Muscle layer of duodenum (tissue), 2 donors: ENCODE measurements around the gene NTM.
"Not testable (repeated sequence)": the region's sequence is repeated elsewhere in the genome, so short reads cannot be mapped to it uniquely, and the experiment has no call there.

Source experiments
- H3K27ac ChIP-seq: one replicate; pipeline ENCODE4 v1.7.0; 2013; ENCODE audit warnings: mild to moderate bottlenecking, low read length
- H3K27me3 ChIP-seq: one replicate; pipeline ENCODE4 v1.7.0; 2013; ENCODE audit warnings: low read depth, mild to moderate bottlenecking, control low read depth, low read length
- H3K36me3 ChIP-seq, 2 donors: one replicate each; pipeline ENCODE4 v1.7.0; 2013; ENCODE audit warnings: low read length in 2 of 2, control low read depth in 1 of 2, mild to moderate bottlenecking in 1 of 2; ENCODE audit not compliant: insufficient read depth in 2 of 2, control insufficient read depth in 1 of 2
- H3K4me1 ChIP-seq, 2 donors: one replicate each; pipeline ENCODE4 v1.7.0; 2013; ENCODE audit warnings: low read length in 2 of 2, mild to moderate bottlenecking in 2 of 2, control low read depth in 1 of 2, moderate library complexity in 1 of 2; ENCODE audit not compliant: insufficient read depth in 2 of 2, control insufficient read depth in 1 of 2
- H3K4me3 ChIP-seq, 2 donors: one replicate each; pipeline ENCODE4 v1.7.0; 2013; ENCODE audit warnings: low read length in 2 of 2, low read depth in 1 of 2, mild to moderate bottlenecking in 1 of 2
- H3K9me3 ChIP-seq, 2 donors: one replicate each; pipeline ENCODE4 v1.7.0; 2013; ENCODE audit warnings: low read length in 2 of 2, control low read depth in 1 of 2, mild to moderate bottlenecking in 1 of 2; ENCODE audit not compliant: control insufficient read depth in 1 of 2
- donor health status: healthy.

NTM gene

DNA sequence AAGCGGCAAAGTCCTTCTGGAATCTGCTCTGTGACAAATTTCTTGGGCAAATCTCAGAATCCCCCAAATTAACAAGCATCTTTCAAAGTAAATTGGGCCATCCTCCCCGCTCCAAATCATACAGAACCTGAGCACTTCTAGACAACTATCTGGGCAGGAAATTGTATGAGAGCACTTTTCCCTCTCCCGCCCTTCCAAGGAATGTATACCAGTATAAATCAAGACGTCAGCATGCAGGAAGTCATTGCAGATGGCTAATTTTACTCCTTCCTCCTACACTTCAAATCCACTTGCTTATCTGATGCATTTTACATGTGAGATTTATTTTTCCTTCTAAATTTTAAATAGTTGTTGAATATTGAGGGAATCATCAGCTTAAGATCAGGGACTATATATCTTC lies 52.1 kb downstream of the NTM start:
- Histone ChIP-seq H3K27me3 (no peaks in the 10 kb centered on the region), H3K9me3 (no peaks in the 10 kb centered on the region), H3K27ac (no peak overlapping the region), H3K4me1 (no peaks in the 10 kb centered on the region), H3K36me3 (no peaks in the 10 kb centered on the region), H3K4me3 (no peak overlapping the region)

DNA sequence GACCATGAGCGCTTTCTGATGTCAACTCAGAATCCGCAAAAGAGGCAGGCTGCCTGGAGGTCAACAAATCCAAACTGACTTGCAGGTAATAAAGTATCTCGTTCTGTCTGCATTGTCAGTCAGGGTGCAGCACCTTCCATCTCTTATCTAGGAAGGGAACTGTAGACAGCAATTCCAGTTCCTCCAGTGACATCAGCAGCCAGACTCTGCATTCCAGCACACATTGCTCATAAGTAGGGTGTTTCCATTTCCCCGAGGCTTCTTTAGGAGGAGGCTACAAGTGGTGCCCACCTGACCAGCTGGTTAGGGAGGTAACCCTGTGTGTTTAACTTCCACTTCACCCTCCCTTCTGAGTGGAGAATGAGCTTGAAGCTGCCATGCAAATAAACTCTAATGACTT lies 53.3 kb downstream of the NTM start:
- no peaks in the 10 kb centered on the region for H3K27me3 ChIP-seq
- H3K4me1 ChIP-seq: no peaks in the 10 kb centered on the region
- H3K4me3 ChIP-seq: no peak overlapping the region
- no peak overlapping the region for H3K27ac ChIP-seq
- H3K36me3 ChIP-seq: no peaks in the 10 kb centered on the region
- H3K9me3 ChIP-seq: no peaks in the 10 kb centered on the region

DNA sequence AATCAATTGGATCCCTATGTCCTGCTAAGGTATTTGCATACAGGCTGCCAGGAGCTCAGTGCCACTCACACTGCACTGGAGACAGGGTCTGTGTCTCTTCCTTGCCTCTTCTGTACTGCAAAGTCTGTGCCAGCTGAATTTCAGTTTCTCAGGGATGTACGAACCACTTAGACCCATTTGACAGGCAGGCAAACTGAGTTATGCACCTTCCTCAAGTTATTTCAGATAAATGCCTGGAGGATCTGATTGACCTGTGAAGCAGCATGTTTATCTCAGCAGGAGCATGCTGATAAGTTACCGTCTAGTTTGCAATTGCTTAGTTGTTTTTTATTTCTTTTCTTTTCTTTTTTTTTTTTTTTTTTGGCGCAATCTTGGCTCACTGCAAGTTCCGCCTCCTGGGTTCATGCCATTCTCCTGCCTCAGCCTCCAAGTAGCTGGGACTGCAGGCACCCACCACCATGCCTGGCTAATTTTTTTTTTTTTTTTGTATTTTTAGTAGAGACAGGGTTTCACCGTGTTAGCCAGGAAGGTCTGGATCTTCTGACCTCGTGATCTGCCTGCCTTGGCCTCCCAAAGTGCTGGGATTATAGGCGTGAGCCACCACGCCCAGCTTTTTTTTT lies 54.0 kb downstream of the NTM start:
- H3K4me3 ChIP-seq, H3K9me3 ChIP-seq, H3K27ac ChIP-seq, H3K4me1 ChIP-seq, H3K27me3 ChIP-seq, H3K36me3 ChIP-seq: not testable (repeated sequence)

DNA sequence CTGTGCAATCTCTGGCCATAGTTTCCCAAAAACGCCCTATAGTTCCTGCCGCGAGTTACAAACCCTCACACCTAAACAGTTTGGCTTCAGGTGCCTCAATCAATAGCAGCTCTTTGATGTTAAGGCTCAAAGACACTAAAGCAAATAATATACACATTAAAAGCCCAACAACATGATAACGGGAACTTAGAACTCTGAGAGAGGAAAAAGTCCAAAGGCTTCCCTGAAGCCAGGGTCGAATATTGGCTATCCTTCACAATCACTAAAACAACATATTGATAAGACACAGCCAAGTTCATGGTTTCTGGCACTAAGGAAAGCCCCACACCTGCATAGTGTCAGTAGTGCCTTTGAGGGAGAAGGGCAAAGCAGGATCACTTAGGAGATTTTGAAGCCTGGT lies 54.9 kb downstream of the NTM start:
- H3K4me1 ChIP-seq: no peaks in the 10 kb centered on the region
- no peak overlapping the region for H3K27ac ChIP-seq
- no peaks in the 10 kb centered on the region for H3K36me3 ChIP-seq
- H3K27me3 ChIP-seq: no peaks in the 10 kb centered on the region
- no peak overlapping the region for H3K4me3 ChIP-seq
- H3K9me3 ChIP-seq: no peaks in the 10 kb centered on the region

DNA sequence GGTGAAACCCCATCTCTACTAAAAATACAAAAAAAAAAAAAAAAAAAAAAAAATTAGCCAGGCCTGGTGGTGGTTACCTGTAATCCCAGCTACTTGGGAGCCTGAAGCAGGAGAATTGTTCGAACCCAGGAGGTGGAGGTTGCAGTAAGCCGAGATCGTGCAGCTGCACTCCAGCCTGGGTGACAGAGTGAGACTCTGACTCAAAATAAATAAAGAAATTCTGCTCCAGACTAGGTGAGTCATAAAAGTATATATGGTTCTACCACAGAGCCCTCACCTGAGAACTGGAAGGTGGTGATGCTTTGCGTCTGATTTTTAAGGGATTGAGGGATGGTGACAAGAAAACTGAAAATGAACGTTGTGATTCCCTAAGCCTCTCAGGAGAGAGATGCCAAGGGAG lies 58.4 kb downstream of the NTM start:
- no peaks in the 10 kb centered on the region for H3K36me3 ChIP-seq
- no peaks in the 10 kb centered on the region for H3K9me3 ChIP-seq
- H3K27me3 ChIP-seq: no peaks in the 10 kb centered on the region
- no peak overlapping the region for H3K4me3 ChIP-seq
- no peak overlapping the region for H3K27ac ChIP-seq
- no peaks in the 10 kb centered on the region for H3K4me1 ChIP-seq

DNA sequence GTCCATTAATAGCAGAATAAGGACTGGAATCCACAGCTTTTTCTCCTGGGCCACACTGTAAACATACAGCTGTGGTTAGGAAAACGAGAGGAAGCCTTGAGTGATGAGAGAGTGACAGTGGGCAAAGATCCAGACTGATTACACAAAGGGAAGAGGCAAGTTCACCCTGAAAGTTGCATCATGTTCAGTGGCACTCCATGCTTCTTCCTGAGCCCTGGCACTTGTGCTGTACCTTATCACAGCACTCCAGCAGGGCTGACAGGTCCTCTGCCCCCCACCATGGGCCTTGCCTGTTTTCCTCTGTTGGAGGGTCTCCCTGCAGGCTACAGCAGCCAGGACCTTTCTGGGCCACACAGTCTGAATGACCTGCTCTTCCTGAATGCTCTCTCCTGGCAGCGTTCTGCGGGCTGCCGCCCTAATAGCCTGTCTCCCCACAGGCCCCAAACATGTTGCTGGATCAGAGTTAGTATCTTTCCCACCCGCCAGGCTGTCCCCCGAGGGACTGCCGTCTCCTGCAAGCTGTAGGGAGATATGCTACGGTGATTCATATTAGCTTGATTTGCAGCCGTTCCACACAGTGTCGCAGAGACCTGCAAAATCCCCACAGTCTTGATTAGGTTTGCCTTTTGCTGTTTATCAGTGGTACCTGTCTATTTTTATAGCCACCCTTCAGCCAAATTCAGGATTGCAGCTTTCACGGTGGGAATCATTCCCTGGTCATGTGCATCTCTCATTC lies 60.2 kb downstream of the NTM start:
- Histone ChIP-seq H3K36me3 (no peaks in the 10 kb centered on the region), H3K27me3 (no peaks in the 10 kb centered on the region), H3K4me3 (no peak overlapping the region), H3K27ac (no peak overlapping the region), H3K4me1 (no peaks in the 10 kb centered on the region), H3K9me3 (no peaks in the 10 kb centered on the region)

DNA sequence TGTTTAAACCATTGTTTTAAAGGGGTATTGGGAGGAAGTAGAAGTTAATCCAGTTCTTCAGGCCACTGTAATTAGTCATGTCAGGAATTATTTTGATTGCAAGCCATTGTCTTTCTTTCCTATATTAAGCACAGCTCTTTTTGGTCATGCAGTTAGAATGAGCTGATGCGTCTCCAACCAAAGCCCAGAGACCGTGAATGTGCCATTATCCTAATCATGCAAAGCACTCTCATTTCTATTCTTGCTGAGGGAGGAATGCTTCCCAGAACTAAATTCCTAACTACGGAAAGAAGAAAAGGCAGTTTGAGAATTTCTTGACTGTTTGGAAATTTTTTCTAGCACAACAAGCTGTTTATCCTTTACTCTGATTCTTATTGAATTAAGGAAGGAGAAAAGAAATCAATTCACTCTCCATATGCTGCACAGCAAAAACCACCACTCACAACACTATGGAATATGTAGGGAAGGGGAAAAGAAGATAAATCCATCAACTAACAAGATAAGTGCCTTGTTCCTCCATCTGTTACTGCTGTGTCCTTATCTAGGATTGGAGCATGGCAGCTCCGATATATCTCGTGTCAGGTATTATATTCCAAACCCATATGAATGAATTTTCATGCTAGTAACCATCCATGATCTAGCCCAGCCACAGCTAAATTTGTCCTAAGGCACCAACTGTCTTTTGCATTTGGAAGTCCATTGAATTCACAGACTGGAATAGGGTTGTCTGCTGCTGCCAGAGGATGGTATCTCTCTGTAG lies 70.8 kb downstream of the NTM start:
- H3K36me3 ChIP-seq: no peaks in the 10 kb centered on the region
- H3K27ac ChIP-seq: no peak overlapping the region
- no peak overlapping the region for H3K4me3 ChIP-seq
- H3K9me3 ChIP-seq: peaks cover 0 to 7% of the 10 kb centered on the region in 2 donors
- H3K27me3 ChIP-seq: no peaks in the 10 kb centered on the region
- H3K4me1 ChIP-seq: no peaks in the 10 kb centered on the region

DNA sequence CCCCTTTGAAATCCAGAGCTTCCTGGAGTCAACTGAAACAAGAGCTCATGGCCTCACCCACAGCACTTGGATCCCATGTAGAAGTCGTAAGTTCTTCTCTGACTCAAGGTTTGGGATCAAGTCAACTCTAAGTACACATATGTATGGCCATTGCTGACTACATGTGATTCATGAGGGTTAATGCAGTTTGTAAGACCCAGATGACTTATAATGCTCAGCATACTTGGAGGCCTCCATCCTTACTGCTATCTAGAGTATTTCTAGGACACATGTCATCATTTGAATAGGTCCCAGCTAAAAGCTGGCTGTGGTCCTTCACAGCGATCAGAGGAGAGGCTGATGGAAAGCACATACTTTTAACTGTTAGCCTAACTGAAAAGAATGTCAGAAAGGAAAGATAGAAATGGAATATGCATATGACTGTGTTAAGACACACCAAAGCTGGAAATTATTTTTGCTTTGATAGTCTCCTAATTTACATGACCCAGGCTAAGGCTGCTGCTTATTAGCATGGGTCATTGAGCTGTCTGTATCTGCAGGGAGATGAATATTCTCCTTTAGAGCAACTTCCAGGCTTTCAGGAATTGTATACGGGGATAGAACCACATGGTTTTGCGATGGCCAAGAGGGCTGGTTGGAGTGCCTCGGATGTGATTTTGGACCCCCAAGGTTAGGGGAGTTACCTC lies 76.3 kb downstream of the NTM start:
- no peaks in the 10 kb centered on the region for H3K9me3 ChIP-seq
- H3K27me3 ChIP-seq: no peaks in the 10 kb centered on the region
- H3K36me3 ChIP-seq: no peaks in the 10 kb centered on the region
- no peak overlapping the region for H3K4me3 ChIP-seq
- H3K27ac ChIP-seq: no peak overlapping the region
- H3K4me1 ChIP-seq: no peaks in the 10 kb centered on the region

DNA sequence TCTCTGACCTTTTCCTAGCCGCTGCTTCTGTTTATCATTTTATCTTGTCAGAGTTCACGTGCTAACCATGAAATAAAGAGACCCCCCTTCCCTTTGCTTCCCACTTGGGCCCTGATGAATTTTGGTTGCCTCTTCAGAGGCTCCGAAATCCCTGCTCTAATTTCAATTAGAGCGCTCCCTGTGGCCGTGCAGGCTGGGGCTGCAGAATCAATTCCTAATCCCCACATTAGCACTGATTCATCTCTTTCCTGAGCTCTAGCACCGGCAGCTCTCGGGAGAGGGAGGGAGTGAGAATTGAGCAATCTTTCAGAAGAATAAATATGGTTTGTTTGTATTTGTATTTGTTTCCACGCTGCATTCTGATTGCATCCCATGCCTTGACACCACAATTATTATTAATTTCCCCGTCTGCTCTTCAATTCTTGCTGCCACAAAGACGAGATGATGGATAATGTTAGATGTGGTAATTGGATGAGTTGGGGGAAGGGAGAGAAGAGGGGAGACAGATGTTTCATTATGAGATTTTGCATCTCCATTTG lies 76.9 kb downstream of the NTM start:
- H3K27ac ChIP-seq: no peak overlapping the region
- no peaks in the 10 kb centered on the region for H3K9me3 ChIP-seq
- H3K36me3 ChIP-seq: no peaks in the 10 kb centered on the region
- H3K4me3 ChIP-seq: no peak overlapping the region
- H3K4me1 ChIP-seq: no peaks in the 10 kb centered on the region
- no peaks in the 10 kb centered on the region for H3K27me3 ChIP-seq

DNA sequence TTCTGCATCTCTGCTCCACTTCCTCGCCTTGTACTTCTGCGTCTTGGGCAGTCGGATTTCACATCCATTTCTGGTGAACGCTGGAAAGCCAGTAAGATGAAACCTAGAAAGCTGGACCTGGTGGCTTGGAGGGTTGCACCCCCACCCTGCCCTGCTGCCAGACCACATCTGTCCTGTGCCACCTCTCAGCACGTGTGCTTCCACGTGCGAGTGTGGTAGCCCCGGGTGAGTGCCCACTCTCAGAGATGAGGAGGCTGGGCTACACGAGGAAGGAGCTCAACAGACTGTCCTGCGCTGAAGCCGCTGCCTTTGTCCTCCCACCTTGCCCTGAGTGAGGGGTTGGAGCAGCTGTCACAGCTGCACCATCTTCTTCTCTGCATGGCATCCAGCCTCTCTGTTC lies 77.5 kb downstream of the NTM start:
- no peaks in the 10 kb centered on the region for H3K36me3 ChIP-seq
- H3K4me1 ChIP-seq: no peaks in the 10 kb centered on the region
- H3K4me3 ChIP-seq: no peak overlapping the region
- H3K27ac ChIP-seq: no peak overlapping the region
- no peaks in the 10 kb centered on the region for H3K27me3 ChIP-seq
- no peaks in the 10 kb centered on the region for H3K9me3 ChIP-seq
